ENCODE data around the gene EIF4EBP2.

The EIF4EBP2 gene

DNA sequence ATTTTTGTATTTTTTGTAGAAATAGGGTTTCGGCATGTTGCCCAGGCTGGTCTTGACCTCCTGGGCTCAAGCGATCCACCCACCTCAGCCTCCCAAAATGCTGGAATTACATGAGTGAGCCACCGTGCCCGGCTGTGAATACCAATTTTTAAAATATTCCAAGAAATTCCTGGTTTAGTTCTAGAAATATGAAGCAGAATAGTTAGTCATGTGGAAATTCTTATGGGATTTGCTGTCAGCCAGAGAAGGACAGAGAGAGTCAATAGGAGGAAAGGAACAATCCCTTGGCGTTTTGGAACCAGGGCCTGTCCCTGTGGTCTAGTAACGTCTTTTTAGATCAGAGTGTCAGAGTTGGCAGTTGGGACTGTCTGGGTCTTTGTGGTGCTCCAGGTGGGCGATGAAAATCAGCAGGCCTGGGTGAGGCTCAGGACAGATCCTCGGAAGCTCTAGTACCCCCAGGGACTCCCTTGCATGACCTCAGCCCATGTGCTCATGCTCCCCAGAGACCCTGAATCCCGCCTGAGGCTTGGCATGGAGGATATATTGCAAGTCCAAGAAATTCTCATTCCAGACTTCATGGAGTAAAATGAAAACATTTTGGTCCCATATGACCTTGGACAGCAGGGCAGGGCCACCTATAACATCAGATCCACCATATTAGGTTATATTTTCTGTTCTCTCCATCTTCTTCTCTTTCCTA, 29.8 kb downstream of the EIF4EBP2 start:
- DNase-seq, result no peak

DNA sequence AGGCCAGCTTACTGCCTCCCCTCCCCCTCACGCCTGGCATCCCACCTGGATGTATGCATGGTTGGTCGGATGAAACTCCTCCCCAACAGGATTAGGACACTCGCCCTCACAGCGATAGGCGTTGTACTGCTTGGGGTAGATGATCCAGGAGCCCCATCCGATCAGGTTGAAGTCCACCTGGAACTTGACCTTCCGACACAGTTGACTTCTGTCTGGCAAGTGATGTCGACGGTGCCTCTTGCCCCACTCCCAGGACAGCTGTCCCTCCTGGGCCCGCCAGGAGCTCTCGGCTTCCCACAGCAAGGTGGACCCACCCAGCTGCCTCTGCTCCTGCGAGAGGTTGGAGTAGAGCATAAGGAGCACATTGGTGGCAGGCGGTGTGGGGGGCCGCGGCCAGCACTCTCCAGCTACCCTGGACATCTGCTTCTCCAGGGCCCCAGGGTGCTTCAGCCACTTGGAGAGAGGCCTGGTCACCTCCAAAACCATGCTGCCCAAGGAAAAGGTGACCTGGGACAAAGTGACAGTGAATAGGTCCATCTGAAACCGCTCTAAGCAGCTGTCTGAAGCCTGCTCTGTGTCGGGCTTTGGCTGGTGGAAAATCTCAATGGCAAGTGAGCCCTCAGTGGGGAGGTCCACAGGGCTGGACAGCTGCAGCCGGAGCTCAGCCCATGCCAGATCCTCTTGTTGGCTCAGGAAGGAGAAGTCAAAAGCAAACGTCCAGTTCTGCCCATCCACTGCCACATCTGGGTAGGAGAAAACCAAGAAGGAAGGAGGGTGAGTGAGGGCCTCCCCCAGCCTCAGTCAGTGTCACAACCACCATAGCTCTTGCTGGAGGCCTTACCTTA, 31.5 kb downstream of the EIF4EBP2 start:
- DNase-seq, result no peak

DNA sequence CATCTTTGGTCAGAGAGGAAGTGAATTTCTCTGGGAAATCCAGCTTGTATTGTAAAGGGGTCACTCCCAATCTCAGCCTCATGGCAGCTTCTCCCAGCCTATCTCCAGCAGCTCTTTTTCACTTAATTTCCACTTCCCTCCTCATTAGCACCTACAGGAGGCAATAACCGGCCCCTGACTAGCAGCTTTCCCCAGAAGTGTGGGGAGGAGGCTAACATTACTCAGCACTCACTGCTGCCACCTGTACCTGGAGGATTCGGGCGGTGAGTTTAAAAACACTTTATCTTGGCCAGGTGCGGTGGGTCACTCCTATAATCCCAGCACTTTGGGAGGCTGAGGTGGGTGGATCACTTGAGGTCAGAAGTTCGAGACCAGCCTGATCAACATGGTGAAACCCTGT, 33.8 kb downstream of the EIF4EBP2 start:
- no peak for DNase-seq

DNA sequence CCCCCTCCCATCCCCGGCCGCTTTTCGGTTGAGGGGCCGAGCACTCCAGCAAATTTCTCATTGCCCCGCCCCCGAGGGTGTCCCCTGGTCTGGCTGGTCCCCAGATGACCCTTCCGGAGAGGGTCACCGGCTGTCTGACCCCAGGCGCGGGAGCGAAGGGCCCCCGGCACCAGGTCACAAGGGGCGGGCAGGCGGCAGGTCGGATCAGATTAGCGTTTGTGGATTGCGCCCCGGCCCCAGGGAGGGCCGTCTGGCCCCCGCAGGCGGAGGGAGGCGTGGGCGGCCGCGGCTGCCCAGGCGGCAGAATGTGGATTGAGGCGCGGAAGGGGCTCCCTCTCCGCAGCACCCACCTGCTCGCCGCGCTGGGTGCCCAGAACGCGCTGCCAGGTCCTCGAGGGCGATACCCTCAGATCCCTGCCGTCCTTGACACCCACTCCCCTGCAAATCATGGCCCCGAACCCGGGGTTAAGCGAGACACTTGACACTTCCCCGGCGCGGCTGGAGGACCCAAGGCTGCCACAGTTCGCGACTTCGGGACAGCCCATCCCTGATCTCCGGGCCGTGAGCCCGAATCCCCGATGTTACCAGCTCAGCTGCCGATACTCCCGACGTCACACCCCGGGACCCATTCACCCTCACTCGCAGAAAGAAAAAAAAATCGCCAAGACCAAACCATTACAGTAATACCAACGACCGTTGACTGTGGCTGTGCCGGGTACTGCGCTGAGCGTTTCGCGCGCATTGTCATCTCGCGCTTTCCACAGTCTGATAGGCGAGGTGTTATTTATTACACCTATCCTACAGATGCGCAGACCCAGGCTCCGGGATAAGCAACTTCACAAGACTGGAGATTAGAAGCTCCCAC, 36.6 kb downstream of the EIF4EBP2 start:
- DNase-seq, result no peak

DNA sequence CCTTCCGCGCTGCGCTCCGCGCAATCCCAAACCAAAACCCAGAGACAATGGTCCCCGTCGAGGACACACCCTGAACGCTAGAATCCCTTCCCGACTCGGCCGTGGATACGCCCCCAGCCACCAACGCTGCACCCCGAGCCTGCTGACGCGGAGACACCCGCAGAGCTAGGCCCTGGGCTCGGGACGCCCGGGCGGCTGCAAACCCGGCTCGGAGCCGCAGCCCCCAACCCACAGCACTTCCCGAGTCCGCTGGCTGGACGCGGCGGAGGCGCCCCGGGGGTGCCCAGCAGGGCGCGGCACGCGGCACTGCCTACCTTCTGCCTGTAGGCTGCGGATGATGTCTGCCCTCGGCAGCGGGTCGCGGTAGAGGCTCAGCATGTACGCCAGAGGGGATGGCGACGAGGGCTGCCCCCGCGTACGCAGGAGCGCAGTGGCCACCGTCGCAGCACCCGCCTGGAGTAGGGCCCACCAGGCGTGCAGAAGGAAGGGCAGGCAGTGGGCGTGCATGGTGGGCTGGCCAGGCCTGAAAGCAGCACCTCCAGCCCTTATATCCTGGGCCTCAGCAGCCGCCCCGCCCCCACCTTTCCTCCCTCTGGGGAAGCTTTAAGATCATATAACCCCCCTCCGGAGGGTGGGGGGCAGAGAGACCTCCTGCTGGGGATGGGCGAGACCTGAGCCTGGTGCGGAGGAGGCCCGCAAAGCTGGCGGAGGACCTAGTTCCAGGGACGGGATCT, 37.4 kb downstream of the EIF4EBP2 start, which contains the start of gene NODAL:
NODAL (minus strand) TSS at position 521 of the 734 bp plus-strand sequence; CDS start at position 507, 14 bp downstream.
- DNase-seq, result peak in 1 of 4 experiments; percentile 15

- DNase-seq, result no peak
Observed at GRCh38 chr10:70441895-70442309, 38.0 kb downstream of the EIF4EBP2 start.

DNA sequence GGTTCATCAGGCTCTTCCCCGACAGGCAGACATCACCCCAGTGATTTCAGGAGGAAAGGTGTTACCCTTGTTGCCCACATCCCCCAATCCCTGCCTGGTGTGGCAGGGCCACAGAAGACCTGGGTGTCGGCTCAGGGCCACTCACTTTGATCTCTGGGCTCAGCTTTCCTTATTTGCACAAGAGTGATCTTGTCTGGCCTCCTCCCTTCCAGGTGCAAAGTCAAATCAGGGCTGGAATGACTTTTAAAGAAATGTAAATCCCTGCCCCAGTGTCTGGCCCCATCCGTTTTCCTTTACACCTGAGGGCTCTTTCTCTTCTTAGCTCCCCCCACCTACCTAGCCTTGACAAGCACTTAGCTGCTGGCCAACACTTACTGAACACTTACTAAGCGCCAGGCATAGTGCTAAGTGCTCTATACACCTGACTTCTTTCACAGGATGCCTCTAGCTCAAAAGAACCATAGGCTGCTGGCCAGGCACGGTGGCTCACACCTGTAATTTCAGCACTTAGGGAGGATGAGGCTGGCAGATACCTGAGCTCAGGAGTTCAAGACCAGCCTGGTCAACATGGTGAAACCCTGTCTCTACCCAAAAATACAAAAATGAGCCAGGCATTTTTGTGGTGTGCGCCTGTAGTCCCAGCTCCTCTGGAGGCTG, 38.5 kb downstream of the EIF4EBP2 start:
- no peak for DNase-seq

- DNase-seq, result no peak
Observed at GRCh38 chr10:70444744-70445143, 40.8 kb downstream of the EIF4EBP2 start.

DNA sequence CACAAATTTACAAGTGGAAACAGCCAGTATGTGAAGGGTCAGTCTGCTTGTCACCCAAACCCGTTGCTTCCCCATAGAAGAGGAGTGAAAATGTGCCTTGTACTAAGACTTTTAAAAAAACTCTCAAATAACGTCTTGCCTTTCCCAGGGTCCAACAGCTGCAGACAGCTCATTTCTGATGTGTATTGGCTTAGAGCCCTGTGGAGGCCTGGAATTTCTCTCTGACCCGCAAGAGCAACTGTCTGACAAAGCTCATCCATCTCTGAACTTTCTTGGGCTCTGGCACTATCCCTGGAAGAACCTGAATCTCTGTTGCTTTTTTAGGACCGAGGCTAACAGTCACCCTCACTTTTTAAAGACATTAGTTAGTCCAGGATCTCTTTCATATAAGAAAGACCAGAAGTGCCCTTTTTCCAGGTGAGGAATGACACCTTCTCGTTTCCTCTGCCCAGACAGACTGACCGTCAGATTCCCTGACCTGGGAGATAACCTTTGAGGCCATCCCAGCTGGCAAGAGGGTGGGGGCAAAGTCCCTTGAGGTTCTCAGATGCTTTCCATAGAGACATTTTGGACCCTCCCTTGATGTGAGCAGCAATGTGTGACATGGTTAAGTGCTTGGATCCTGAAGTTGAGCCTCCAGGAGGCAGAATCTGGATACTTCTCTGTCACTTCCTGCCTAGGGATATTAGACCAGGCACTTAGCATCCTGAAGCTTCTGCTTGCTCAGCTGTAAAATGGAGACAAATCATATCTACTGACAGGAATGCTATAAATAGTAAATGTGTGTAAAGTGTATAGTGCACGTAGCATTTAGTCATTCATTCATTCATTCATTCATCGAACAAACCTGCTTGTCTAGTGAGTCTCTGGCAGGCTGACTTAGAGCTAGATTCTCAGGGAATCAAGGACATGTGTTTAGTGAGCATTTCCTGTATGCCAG, 42.0 kb downstream of the EIF4EBP2 start:
- DNase-seq, result no peak

- DNase-seq, result no peak
Observed at GRCh38 chr10:70448236-70448635, 44.3 kb downstream of the EIF4EBP2 start.

DNA sequence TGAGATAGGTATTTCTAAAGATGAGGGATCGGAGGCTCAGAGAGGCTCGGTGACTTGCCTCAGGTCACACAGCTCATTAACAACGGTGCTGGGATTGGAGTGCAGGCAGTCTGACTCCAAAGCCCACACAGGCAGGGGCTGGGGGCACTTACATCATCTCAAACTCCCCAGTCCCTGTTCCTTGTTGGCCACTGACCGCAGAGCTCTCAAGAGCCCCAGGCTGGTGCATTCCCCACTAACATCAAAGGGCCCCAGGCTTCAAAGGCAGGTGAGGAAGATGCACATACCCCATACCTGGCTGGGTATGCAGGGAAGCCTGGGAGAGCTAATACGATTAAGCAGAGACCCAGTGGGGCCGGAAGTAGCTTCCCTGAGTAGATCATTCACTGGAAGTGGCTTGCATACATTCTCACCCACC, 51.3 kb downstream of the EIF4EBP2 start:
- no peak for DNase-seq

GRCh38 chr10:70456164-70456563, 52.2 kb downstream of the EIF4EBP2 start:
- peak in 1 of 4 experiments; percentile 39 for DNase-seq

- DNase-seq, result peak in 3 of 4 experiments; percentile 55 to 61 (median 57)
Observed at GRCh38 chr10:70457759-70458305, 53.9 kb downstream of the EIF4EBP2 start.

- DNase-seq, result peak; percentile 74 to 88 (median 82)
Observed at GRCh38 chr10:70458329-70459060, 54.5 kb downstream of the EIF4EBP2 start.

GRCh38 chr10:70459061-70459773, 55.3 kb downstream of the EIF4EBP2 start:
- peak; percentile 24 to 65 (median 56) for DNase-seq

GRCh38 chr10:70459774-70460490, 56.0 kb downstream of the EIF4EBP2 start:
- no peak for DNase-seq
